ENCODE data around the gene CLCNKA.

CLCNKA gene

DNA sequence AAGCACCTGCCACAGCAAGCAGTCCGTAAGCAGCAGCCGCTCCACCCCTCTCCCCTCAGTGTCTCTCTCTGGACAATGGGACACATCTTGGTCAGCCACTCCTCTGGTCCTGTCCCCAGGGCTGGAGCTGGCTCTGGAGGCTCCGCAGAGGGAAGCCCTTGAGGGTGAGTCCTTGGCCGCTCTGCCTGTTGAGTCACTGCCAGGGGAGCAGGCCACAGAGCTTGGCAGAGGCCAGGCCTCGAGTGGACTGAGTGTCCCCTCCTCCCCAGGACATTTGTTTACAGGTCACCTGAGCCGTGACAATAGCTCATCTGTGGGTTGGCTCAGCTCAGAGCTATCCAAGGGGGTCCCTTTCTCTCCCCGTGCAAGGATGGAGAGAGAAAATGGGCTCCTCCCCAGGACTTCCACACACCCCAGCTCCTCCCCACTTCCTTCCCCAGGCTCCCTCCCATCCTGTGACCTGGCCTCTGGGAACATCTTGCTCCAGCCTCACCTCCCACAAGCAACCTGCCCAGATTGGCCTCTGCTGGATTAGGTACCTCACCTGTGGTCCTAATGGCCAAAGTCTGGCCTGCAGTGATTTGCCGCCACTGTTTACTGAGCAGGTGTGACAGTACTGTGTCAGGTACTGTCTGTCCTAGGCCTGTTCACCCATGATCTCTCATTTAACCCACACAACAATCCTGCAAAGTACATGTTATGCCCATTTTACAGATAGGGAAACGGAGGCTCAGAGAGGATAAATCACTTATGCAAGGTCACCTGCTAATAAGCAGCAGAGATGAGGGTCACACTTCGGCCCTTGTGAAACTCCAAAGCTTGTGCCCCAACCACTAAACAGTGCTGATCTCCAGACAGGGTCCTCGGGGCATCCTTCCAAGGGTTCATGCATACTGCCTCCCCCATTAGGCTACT is 46.8 kb downstream of the CLCNKA start:
- H3K4me2 ChIP-seq (ENCODE audit: low read length), result no peak overlapping the region
- H3K36me3 ChIP-seq (ENCODE audit: insufficient read depth, low read length), result no peaks in the 10 kb centered on the region
- H3K9me2 ChIP-seq (ENCODE audit: low read depth, low read length), result no peaks in the 10 kb centered on the region
- H3K27me3 ChIP-seq (ENCODE audit: insufficient read depth, low read length), result 0 out of 2 replicates have a peak, but pooled peaks cover 11% of the 10 kb centered on the region
- peaks cover 7% of the 10 kb centered on the region for H3K4me1 ChIP-seq (ENCODE audit: insufficient read depth, low read length, severe bottlenecking)
- H2AFZ ChIP-seq (ENCODE audit: low read length), result no peak overlapping the region
- H3K9ac ChIP-seq (ENCODE audit: low read length), result no peak overlapping the region
- H4K20me1 ChIP-seq (ENCODE audit: insufficient read depth, low read length), result no peaks in the 10 kb centered on the region
- H3K4me3 ChIP-seq (ENCODE audit: low read depth, low read length, poor library complexity, severe bottlenecking), result no peak overlapping the region
- no peak overlapping the region for H3K27ac ChIP-seq (ENCODE audit: low read depth, low read length, poor library complexity, severe bottlenecking)
- no peaks in the 10 kb centered on the region for H3F3A ChIP-seq (ENCODE audit: insufficient read depth, low read length)
- no peak for TF ChIP-seq CTCF (IDR thresholded peaks at IDR 0.05; ENCODE audit: low read length)
- TF ChIP-seq EZH2 (IDR thresholded peaks at IDR 0.05; ENCODE audit: borderline replicate concordance, low read length), result no peak
- no peaks in the 10 kb centered on the region for H3K79me2 ChIP-seq (ENCODE audit: insufficient read depth, low read length)
- H3K9me3 ChIP-seq (ENCODE audit: low read length), result no peaks in the 10 kb centered on the region

DNA sequence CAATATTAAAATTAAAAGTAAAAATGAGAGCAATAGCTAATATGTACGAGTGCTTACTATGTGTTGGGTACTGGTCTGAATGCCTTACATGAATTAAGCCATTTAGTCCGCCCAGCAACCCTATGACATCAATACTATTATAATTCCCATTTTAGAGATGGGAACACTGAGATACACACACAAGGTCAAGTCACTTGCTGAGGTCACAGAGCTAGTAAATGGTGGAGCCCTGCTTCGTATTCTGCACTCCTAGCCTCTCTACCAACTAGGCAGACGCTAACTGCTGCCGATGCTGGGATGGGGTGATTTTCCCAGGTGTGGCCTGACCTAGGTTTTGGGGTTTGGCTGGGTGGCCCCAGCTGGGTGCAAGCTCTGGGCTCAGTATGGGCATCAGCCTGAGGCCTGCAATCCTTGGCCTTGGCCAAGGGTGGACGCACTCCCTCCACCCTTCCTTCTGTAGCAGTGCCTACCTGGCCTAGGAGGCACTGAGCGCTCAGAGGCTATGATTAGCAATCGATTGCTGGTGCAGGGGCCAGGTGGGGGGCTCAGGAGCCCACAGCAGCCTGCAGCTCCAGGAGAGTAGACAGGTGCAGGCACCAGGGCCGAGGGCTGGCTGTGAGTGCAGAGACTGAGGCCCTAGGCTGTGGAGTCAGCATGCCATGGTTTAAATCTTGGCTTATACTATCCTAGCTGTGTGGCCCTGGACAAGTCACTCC is 49.0 kb downstream of the CLCNKA start:
- H3K79me2 ChIP-seq (ENCODE audit: insufficient read depth, low read length), result no peaks in the 10 kb centered on the region
- H3K4me3 ChIP-seq (ENCODE audit: low read depth, low read length, poor library complexity, severe bottlenecking), result no peak overlapping the region
- peaks cover 14% of the 10 kb centered on the region for H3K4me1 ChIP-seq (ENCODE audit: insufficient read depth, low read length, severe bottlenecking)
- H3K27me3 ChIP-seq (ENCODE audit: insufficient read depth, low read length), result 0 out of 2 replicates have a peak, but pooled peaks cover 11% of the 10 kb centered on the region
- no peaks in the 10 kb centered on the region for H3K9me2 ChIP-seq (ENCODE audit: low read depth, low read length)
- no peak overlapping the region for H3K9ac ChIP-seq (ENCODE audit: low read length)
- H3K9me3 ChIP-seq (ENCODE audit: low read length), result no peaks in the 10 kb centered on the region
- no peak overlapping the region for H3K27ac ChIP-seq (ENCODE audit: low read depth, low read length, poor library complexity, severe bottlenecking)
- H4K20me1 ChIP-seq (ENCODE audit: insufficient read depth, low read length), result no peaks in the 10 kb centered on the region
- H3K4me2 ChIP-seq (ENCODE audit: low read length), result no peak overlapping the region
- no peaks in the 10 kb centered on the region for H3K36me3 ChIP-seq (ENCODE audit: insufficient read depth, low read length)
- TF ChIP-seq CTCF (IDR thresholded peaks at IDR 0.05; ENCODE audit: low read length) (no peak), EZH2 (IDR thresholded peaks at IDR 0.05; ENCODE audit: borderline replicate concordance, low read length) (no peak)
- no peaks in the 10 kb centered on the region for H3F3A ChIP-seq (ENCODE audit: insufficient read depth, low read length)
- H2AFZ ChIP-seq (ENCODE audit: low read length), result no peak overlapping the region

DNA sequence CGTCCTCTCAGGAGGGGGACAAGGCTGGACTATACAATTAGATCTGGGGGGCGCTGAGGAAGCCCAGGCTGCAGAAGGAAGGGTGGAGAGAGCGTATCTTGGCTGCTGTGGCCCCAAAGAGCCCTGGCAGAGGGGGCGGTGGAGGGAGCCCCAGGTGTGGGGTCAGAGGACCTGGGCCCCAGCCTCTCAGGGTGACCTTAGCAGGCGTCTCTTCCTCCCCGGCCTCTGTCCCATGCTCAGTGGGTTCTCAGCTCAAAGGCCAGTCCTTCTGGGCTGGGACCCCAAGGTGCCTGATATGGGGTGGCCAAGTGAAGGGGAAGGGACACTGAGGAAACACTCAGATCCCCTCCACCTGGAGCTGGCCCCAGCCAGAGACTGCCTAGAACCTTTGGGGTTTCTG is 49.8 kb downstream of the CLCNKA start:
- Histone ChIP-seq H3K27me3 (ENCODE audit: insufficient read depth, low read length) (0 out of 2 replicates have a peak, but pooled peaks cover 11% of the 10 kb centered on the region), H3K9me3 (ENCODE audit: low read length) (no peaks in the 10 kb centered on the region), H3K4me1 (ENCODE audit: insufficient read depth, low read length, severe bottlenecking) (peaks cover 14% of the 10 kb centered on the region)

More for the DNA sequence above, 49.8 kb downstream of the CLCNKA start:
- Histone ChIP-seq H3K4me2 (ENCODE audit: low read length) (no peak overlapping the region), H3K36me3 (ENCODE audit: insufficient read depth, low read length) (no peaks in the 10 kb centered on the region), H4K20me1 (ENCODE audit: insufficient read depth, low read length) (no peaks in the 10 kb centered on the region), H3K4me3 (ENCODE audit: low read depth, low read length, poor library complexity, severe bottlenecking) (no peak overlapping the region), H3F3A (ENCODE audit: insufficient read depth, low read length) (no peaks in the 10 kb centered on the region), H2AFZ (ENCODE audit: low read length) (no peak overlapping the region), H3K27ac (ENCODE audit: low read depth, low read length, poor library complexity, severe bottlenecking) (no peak overlapping the region), H3K79me2 (ENCODE audit: insufficient read depth, low read length) (no peaks in the 10 kb centered on the region), H3K9ac (ENCODE audit: low read length) (no peak overlapping the region), H3K9me2 (ENCODE audit: low read depth, low read length) (no peaks in the 10 kb centered on the region)
- TF ChIP-seq EZH2 (IDR thresholded peaks at IDR 0.05; ENCODE audit: borderline replicate concordance, low read length) (no peak), CTCF (IDR thresholded peaks at IDR 0.05; ENCODE audit: low read length) (no peak)

All from OCI-LY1 (cell line).